Suprapubic skin (tissue), 4 donors: Measurements from ENCODE around the gene KRTAP5-10.

Experiments used
- CTCF ChIP-seq, 2 donors: fragments of 200-600 bp in 1 of 2; fragments of 450-650 bp in 1 of 2; sonication (generic) in 1 of 2; IDR thresholded peaks; one replicate each; pipeline ENCODE4 v1.5.1; 2016 to 2019; ENCODE audit warnings: antibody characterized with exemption in 2 of 2, mild to moderate bottlenecking in 1 of 2, moderate library complexity in 1 of 2
- EP300 ChIP-seq: sonication (generic); formaldehyde crosslinking; IDR thresholded peaks from one replicate; pipeline ENCODE4 v1.6.1; 2017; ENCODE audit warnings: antibody characterized with exemption
- POLR2A ChIP-seq, 2 donors: fragments of 450-650 bp; IDR thresholded peaks; one replicate each; pipeline ENCODE4 v1.6.1; 2017; ENCODE audit warnings: antibody characterized with exemption in 2 of 2, mild to moderate bottlenecking in 2 of 2, moderate library complexity in 2 of 2
- POLR2AphosphoS5 ChIP-seq, 3 donors: sonication (generic); formaldehyde crosslinking; IDR thresholded peaks; one replicate each; pipeline ENCODE4 v1.6.1; 2017; ENCODE audit warnings: antibody characterized with exemption in 3 of 3

DNA sequence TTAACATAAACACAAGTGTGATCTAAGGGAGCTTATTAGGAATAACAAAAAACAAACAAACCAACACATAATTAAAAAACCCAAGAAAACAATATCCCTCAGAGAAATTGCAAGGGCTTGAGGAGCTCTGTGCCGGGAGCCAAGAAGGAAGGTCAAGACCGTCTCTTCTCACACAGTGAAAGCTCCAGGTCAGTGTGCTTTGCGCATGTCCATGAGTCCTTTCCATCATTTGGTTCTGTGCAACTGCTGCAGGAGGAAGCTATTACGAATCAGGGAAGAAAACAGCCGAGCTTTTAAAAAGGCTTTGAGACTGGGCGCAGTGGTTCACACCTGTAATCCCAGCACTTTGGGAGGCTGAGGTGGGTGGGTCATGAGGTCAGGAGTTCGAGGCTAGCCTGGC is 23.0 kb upstream of the KRTAP5-10 start:
- TF ChIP-seq EP300 (no peak), CTCF (IDR thresholded peaks at IDR 0.05) (no peak), POLR2A (IDR thresholded peaks at IDR 0.05) (no peak), POLR2AphosphoS5 (IDR thresholded peaks at IDR 0.05) (no peak)
